K562 (cell line): Measurements from ENCODE around the gene CERCAM. TPM values are rescaled to one million over a fixed set of nuclear protein-coding genes. Genes with fewer than 3 reads are reported as not detected.

ENCODE experiments used
- ATAC-seq: fragments of 200-7000 bp; cut with Tn5 transposase; 3 replicates; pipeline ENCODE4 v1.9.1; 2020; ENCODE audit warnings: moderate library complexity
- BruUV-seq: library from RNA; stranded (reverse); fragments of 400-500 nt; replicated peaks from 2 replicates; lab custom pipeline; 2021; lab: Mats Ljungman, UMichigan
- CTCF ChIA-PET: fragments of 300-600 bp; formaldehyde crosslinking; extraction: SDS; loops from one replicate; lab custom pipeline; 2021; ENCODE audit warnings: low intra/inter-chr PET ratio; lab: Yijun Ruan, JAX
- POLR2A ChIA-PET: fragments of 300-600, 350-650 bp; sonication (Branson Sonifier 250); formaldehyde crosslinking; extraction: SDS; loops from one replicate; lab custom pipeline; 2021; ENCODE audit warnings: antibody characterized with exemption, inconsistent platforms; lab: Yijun Ruan, JAX
- DNase-seq, 4 experiments: peaks; one replicate each; pipeline versions ENCODE4 v3.0.0 to v3.0.0-alpha.2; 2011 to 2018; ENCODE audit warnings: low spot score in 3 of 4, mixed read lengths in 3 of 4; ENCODE audit errors: extremely low read depth in 1 of 4
- FAIRE-seq: peaks from 2 replicates; lab custom pipeline; 2011; peaks lifted over from hg19 to GRCh38; lab: Jason Lieb, UNC
- H2AFZ ChIP-seq: 2 replicates; pipeline ENCODE4 v1.6.0; 2011; ENCODE audit warnings: low read depth, low read length, control low read depth, inconsistent platforms
- H3K27ac ChIP-seq: fragments of 200-600 bp; 3 replicates; pipeline ENCODE4 v1.8.0; 2011; ENCODE audit warnings: low read depth, mild to moderate bottlenecking, control low read depth, inconsistent platforms, low read length, moderate library complexity, mixed read lengths; ENCODE audit errors: extremely low read depth
- H3K27me3 ChIP-seq, 2 experiments: fragments of 300-600 bp in 1 of 2; 2 replicates in 1 of 2; 3 replicates in 1 of 2; pipeline versions ENCODE4 v1.6.0 to v1.8.0; 2011; ENCODE audit warnings: inconsistent platforms in 2 of 2, low read length in 2 of 2, mild to moderate bottlenecking in 1 of 2, mixed read lengths in 1 of 2, moderate library complexity in 1 of 2; ENCODE audit not compliant: control insufficient read depth in 2 of 2, insufficient read depth in 2 of 2
- H3K36me3 ChIP-seq: fragments of 300-600 bp; 3 replicates; pipeline ENCODE4 v1.8.0; 2011; ENCODE audit warnings: mild to moderate bottlenecking, low read length, inconsistent platforms; ENCODE audit not compliant: control insufficient read depth, insufficient read depth
- H3K4me1 ChIP-seq, 2 experiments: fragments of 200-600 bp in 1 of 2; replicated peaks in 1 of 2; 2 replicates in 1 of 2; 3 replicates in 1 of 2; pipeline versions ENCODE4 v1.5.1 to v1.8.0; 2011; ENCODE audit warnings: inconsistent platforms in 2 of 2, low read length in 2 of 2, mild to moderate bottlenecking in 1 of 2, mixed read lengths in 1 of 2, moderate library complexity in 1 of 2; ENCODE audit not compliant: control insufficient read depth in 2 of 2, insufficient read depth in 2 of 2
- H3K4me2 ChIP-seq: 2 replicates; pipeline ENCODE4 v1.6.1; 2011; ENCODE audit warnings: low read length, control low read depth, inconsistent platforms, mixed read lengths; ENCODE audit not compliant: insufficient read depth
- H3K4me3 ChIP-seq: fragments of 200-600 bp; sonication (generic), shearing (Covaris generic); 2 replicates; pipeline ENCODE4 v1.5.1; 2016; ENCODE audit warnings: control low read depth, inconsistent platforms
- H3K79me2 ChIP-seq: fragments of 200-600 bp; 3 replicates; pipeline ENCODE4 v1.8.0; 2011; ENCODE audit warnings: low read length, inconsistent platforms; ENCODE audit not compliant: control insufficient read depth, insufficient read depth
- H3K9ac ChIP-seq, 2 experiments: 2 replicates each; pipeline versions ENCODE4 v1.6.0 to v1.6.1; 2011; ENCODE audit warnings: low read depth in 2 of 2, low read length in 2 of 2, control low read depth in 1 of 2, inconsistent platforms in 1 of 2, mild to moderate bottlenecking in 1 of 2, mixed read lengths in 1 of 2; ENCODE audit not compliant: insufficient read depth in 1 of 2
- H3K9me1 ChIP-seq: one replicate; pipeline ENCODE4 v1.6.0; 2011; ENCODE audit warnings: inconsistent platforms, mild to moderate bottlenecking, low read length, moderate library complexity; ENCODE audit not compliant: control insufficient read depth, insufficient read depth
- H3K9me3 ChIP-seq: replicated peaks from 2 replicates; pipeline ENCODE4 v1.5.1; 2011; ENCODE audit warnings: low read depth, low read length, inconsistent platforms; ENCODE audit not compliant: control insufficient read depth, insufficient read depth
- H4K20me1 ChIP-seq: replicated peaks from 2 replicates; pipeline ENCODE4 v1.6.1; 2011; ENCODE audit warnings: low read length, inconsistent platforms, mixed read lengths; ENCODE audit not compliant: control insufficient read depth, insufficient read depth
- ATF1 ChIP-seq, 2 experiments: fragments of 450-650 bp in 1 of 2; IDR thresholded peaks; 2 replicates each; pipeline ENCODE4 v1.6.1; 2016; ENCODE audit warnings: missing compliant biosample characterization in 1 of 2, missing genetic modification characterization in 1 of 2
- ATF2 ChIP-seq: sonication (generic); formaldehyde crosslinking; IDR thresholded peaks from 2 replicates; pipeline ENCODE4 v1.8.1; 2022; ENCODE audit warnings: missing genetic modification reagents
- CREB1 ChIP-seq, 2 experiments: sonication (generic) in 1 of 2; formaldehyde crosslinking in 1 of 2; IDR thresholded peaks; 2 replicates each; pipeline versions ENCODE4 v1.6.1 to v1.8.0; 2012 to 2022; ENCODE audit warnings: inconsistent platforms in 1 of 2, mild to moderate bottlenecking in 1 of 2, missing genetic modification reagents in 1 of 2, moderate library complexity in 1 of 2
- CREM ChIP-seq: IDR thresholded peaks from 2 replicates; pipeline ENCODE4 v1.6.1; 2014; ENCODE audit warnings: antibody characterized with exemption, low read depth
- DIDO1 ChIP-seq: fragments of 450-650 bp; IDR thresholded peaks from 2 replicates; pipeline ENCODE4 v1.6.1; 2016; ENCODE audit warnings: low read depth, missing biosample characterization, missing genetic modification characterization
- FOXO4 ChIP-seq: fragments of 450-650 bp; formaldehyde crosslinking; IDR thresholded peaks from 2 replicates; pipeline ENCODE4 v1.4.0; 2020; ENCODE audit warnings: mild to moderate bottlenecking, moderate library complexity
- JUN ChIP-seq, 2 experiments: sonication (generic) in 1 of 2; formaldehyde crosslinking in 1 of 2; IDR thresholded peaks; 2 replicates each; pipeline versions ENCODE4 v1.6.1 to v1.8.0; 2012 to 2022; ENCODE audit warnings: borderline replicate concordance in 2 of 2, mild to moderate bottlenecking in 2 of 2, improper control_type of control experiment in 1 of 2, low read depth in 1 of 2, low read length in 1 of 2, missing genetic modification reagents in 1 of 2
- NFXL1 ChIP-seq: fragments of 450-650 bp; formaldehyde crosslinking; IDR thresholded peaks from 2 replicates; pipeline ENCODE4 v1.4.0; 2021; ENCODE audit warnings: mild to moderate bottlenecking
- PHF8 ChIP-seq: fragments of 200-600 bp; sonication (generic); IDR thresholded peaks from 2 replicates; pipeline ENCODE4 v1.6.1; 2012; ENCODE audit warnings: mixed run types, mild to moderate bottlenecking, inconsistent platforms, low read length, moderate library complexity, borderline replicate concordance
- SPI1 ChIP-seq: IDR thresholded peaks from 2 replicates; pipeline ENCODE4 v1.6.1; 2011; ENCODE audit warnings: low read depth, low read length, control low read depth, borderline replicate concordance
- TFAM ChIP-seq: fragments of 250-450 bp; sonication (Bioruptor Pico); conservative IDR thresholded peaks from 2 replicates; pipeline ENCODE4 v1.5.0; 2021; ENCODE audit warnings: mild to moderate bottlenecking, moderate library complexity
- TFAP4 ChIP-seq: sonication (generic); formaldehyde crosslinking; IDR thresholded peaks from 2 replicates; pipeline ENCODE4 v1.8.0; 2022; ENCODE audit warnings: missing genetic modification reagents, mild to moderate bottlenecking, moderate library complexity, borderline replicate concordance
- THRB ChIP-seq: fragments of 450-650 bp; formaldehyde crosslinking; conservative IDR thresholded peaks from 2 replicates; pipeline ENCODE4 v1.4.0; 2022; ENCODE audit warnings: mild to moderate bottlenecking, missing genetic modification characterization
- ZNF212 ChIP-seq: fragments of 450-650 bp; formaldehyde crosslinking; IDR thresholded peaks from 2 replicates; pipeline ENCODE4 v1.4.0; 2020; ENCODE audit warnings: mild to moderate bottlenecking
- WGBS: fragments of 100-300 bp; shearing (Covaris generic); methylation state at CpG from one replicate; pipeline ENCODE4 v1.1.6; 2016; ENCODE audit warnings: low coverage, mixed read lengths; ENCODE audit not compliant: insufficient coverage; ENCODE audit errors: missing lambda C conversion rate; 5-methylcytosine and 5-hydroxymethylcytosine counted together
- in situ Hi-C: fragments of 300-500 bp; cut with MboI; formaldehyde crosslinking; loops from 4 replicates; pipeline ENCODE4 v1.15.0; 2018; ENCODE audit warnings: inconsistent platforms, mixed read lengths
- intact Hi-C: fragments of 100-400 bp; cut with micrococcal nuclease; formaldehyde crosslinking; loops from 2 replicates; pipeline ENCODE4 v1.14.2; 2022
- polyA plus RNA-seq, 8 experiments: library from polyadenylated mRNA; depleted of rRNA in 4 of 8; stranded (reverse) in 5 of 8; unstranded in 3 of 8; fragments of >200 nt; fragmentation: Nextera tagmentation in 2 of 8; fragmentation: Illumina TruSeq in 1 of 8; extraction: Ambion mirVana in 2 of 8; extraction: Trizol in 1 of 8; gene quantifications; 2 replicates each; pipeline versions ENCODE4 v1.2.1 to v1.2.3, GENCODE V29; 2011 to 2014; ENCODE audit warnings: inconsistent platforms in 1 of 8, missing spikeins in 1 of 8
- total RNA-seq, 7 experiments: library from RNA; depleted of rRNA in 6 of 7; stranded (reverse); fragments of >200 nt in 6 of 7; fragmentation: Illumina TruSeq in 2 of 7; extraction: Trizol in 2 of 7; gene quantifications; 2 replicates each; pipeline versions ENCODE4 v1.2.1 to v1.2.3, GENCODE V29; 2011 to 2021; ENCODE audit warnings: low replicate concordance in 1 of 7

The CERCAM gene
- total and polyA plus RNA-seq, 9 of the 15 experiments (the other 6 are each of a cell fraction or from before 2014, with no cell fraction given) = 0.75 to 24.0 (median 18.0) TPM

- Histone ChIP-seq H3K27me3 (peaks cover 0 to 11% of the 10 kb centered on the region in 2 experiments; a peak in 2 of 5 replicates), H3K9ac (peak overlapping the region in 1 of 2 experiments; percentile 83; a peak in 2 of 4 replicates), H3K36me3 (no peaks in the 10 kb centered on the region), H3K4me2 (no peak overlapping the region), H3K27ac (no peak overlapping the region), H3K4me1 (peaks cover 0 to 17% of the 10 kb centered on the region in 2 experiments; a peak in 2 of 5 replicates), H3K79me2 (no peaks in the 10 kb centered on the region), H3K9me3 (no peaks in the 10 kb centered on the region), H2AFZ (no peak overlapping the region), H3K9me1 (no peaks in the 10 kb centered on the region), H4K20me1 (no peaks in the 10 kb centered on the region), H3K4me3 (no peak overlapping the region)
- no peak for ATAC-seq
- ChIA-PET CTCF (no interaction called here), POLR2A (interaction anchor here (0.6 to 0.8 kb wide), 3 partner anchors 17 to 39 kb away, joined by 3 to 4 read pairs (median 3); no protein-coding TSS in a partner anchor)
- DNase-seq = no peak
- TF ChIP-seq NFXL1 (CRISPR knock-in tag) (no peak), FOXO4 (CRISPR knock-in tag) (no peak), CREB1 (IDR thresholded peaks at IDR 0.05) (no peak), CREB1 (CRISPR knock-in tag; IDR thresholded peaks at IDR 0.05) (no peak), DIDO1 (no peak), ZNF212 (CRISPR knock-in tag) (no peak), ATF2 (CRISPR knock-in tag) (no peak), TFAM (CRISPR knock-in tag) (no peak), PHF8 (no peak), ATF1 (CRISPR knock-in tag; IDR thresholded peaks at IDR 0.05) (no peak), ATF1 (tag; IDR thresholded peaks at IDR 0.05) (no peak), CREM (no peak), TFAP4 (CRISPR knock-in tag) (peak; percentile 37; the same call in 1 of the 2 replicates), THRB (CRISPR knock-in tag) (no peak), SPI1 (peak; percentile 44; the same call in 1 of the 2 replicates), JUN (IDR thresholded peaks at IDR 0.05; ENCODE audit: borderline replicate concordance, low read depth, low read length) (no peak), JUN (CRISPR knock-in tag; IDR thresholded peaks at IDR 0.05; ENCODE audit: borderline replicate concordance) (no peak)
- no TSS peak for BruUV-seq
- WGBS = 16% methylated on average over 8 of the region's 9 CpGs
- in situ Hi-C loops = no loop called here
- FAIRE-seq = no peak
- intact Hi-C loops = no loop called here
These were observed 13.7 kb upstream of the CERCAM start for GRCh38 chr9:128406848-128407391.
